Measurements from ENCODE around the gene PDE6A. TPM values are rescaled to one million over a fixed set of nuclear protein-coding genes. Genes with fewer than 3 reads are reported as not detected.

PDE6A gene
- total and polyA plus RNA-seq, 4 donors, result 0.06 TPM; not detected in 3

DNA sequence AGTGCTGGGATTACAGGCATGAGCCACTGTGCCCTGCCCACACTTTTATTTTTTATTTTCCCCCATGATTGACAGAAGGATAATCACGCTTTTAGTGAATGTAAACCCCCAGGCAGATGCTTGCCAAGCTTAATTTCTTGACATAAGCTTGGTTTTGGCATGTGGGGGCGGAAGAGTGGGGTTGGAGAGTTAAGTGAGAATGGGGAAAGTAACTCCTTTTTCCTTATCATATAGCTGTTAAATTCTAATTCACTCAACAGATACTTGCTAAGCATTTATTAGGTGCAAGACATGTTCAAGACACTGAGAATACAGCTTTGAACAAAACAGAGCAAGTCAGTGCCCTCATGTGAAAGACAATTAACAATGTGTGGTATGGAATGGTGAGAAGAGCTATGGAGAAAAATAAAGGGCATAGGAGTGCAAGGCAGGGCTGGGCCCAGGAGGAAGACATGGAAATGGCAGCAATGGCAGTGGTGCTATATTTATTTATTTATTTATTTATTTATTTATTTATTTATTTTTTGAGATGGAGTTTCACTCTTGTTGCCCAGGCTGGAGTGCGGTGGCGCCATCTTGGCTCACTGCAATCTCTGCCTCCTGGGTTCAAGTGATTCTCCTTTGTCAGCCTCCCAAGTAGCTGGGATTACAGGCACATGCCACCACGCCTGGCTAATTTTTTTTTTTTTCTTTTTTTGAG lies 18.2 kb upstream of the PDE6A start:
- Histone ChIP-seq H3K27me3 (ENCODE audit: control insufficient read depth in 4 of 4, insufficient read depth in 4 of 4, low read length in 3 of 4) (no peaks in the 10 kb centered on the region), H3K9ac (ENCODE audit: low read depth in 1 of 2, low read length in 2 of 2) (no peak overlapping the region), H3K36me3 (ENCODE audit: control insufficient read depth in 4 of 4, insufficient read depth in 3 of 4, low read depth in 1 of 4, low read length in 3 of 4) (no peaks in the 10 kb centered on the region), H3K4me3 (ENCODE audit: low read depth in 1 of 3, low read length in 3 of 3) (no peak overlapping the region), H3K27ac (ENCODE audit: low read depth in 1 of 2, low read length in 2 of 2) (no peak overlapping the region), H3K4me1 (ENCODE audit: control insufficient read depth in 4 of 4, insufficient read depth in 4 of 4, low read length in 3 of 4) (peaks cover 0 to 11% (median 6%) of the 10 kb centered on the region in 4 donors), H3K9me3 (ENCODE audit: control insufficient read depth in 4 of 4, low read length in 3 of 4) (no peaks in the 10 kb centered on the region)
- TF ChIP-seq RAD21 (IDR thresholded peaks at IDR 0.05) (no peak), HNF4G (IDR thresholded peaks at IDR 0.05) (no peak), GABPA (IDR thresholded peaks at IDR 0.05 in 1 of 2, conservative IDR thresholded peaks at IDR 0.05 in 1 of 2) (no peak), FOXA1 (IDR thresholded peaks at IDR 0.05) (no peak), FOXA2 (IDR thresholded peaks at IDR 0.05) (no peak), TAF1 (conservative IDR thresholded peaks at IDR 0.05) (no peak), JUND (IDR thresholded peaks at IDR 0.05) (no peak), NR2F2 (IDR thresholded peaks at IDR 0.05) (no peak), SP1 (IDR thresholded peaks at IDR 0.05) (no peak)
- TF ChIP-seq, protein P1, sequence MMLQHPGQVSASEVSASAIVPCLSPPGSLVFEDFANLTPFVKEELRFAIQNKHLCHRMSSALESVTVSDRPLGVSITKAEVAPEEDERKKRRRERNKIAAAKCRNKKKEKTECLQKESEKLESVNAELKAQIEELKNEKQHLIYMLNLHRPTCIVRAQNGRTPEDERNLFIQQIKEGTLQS (IDR thresholded peaks at IDR 0.05), result no peak
- TF ChIP-seq, protein P2, sequence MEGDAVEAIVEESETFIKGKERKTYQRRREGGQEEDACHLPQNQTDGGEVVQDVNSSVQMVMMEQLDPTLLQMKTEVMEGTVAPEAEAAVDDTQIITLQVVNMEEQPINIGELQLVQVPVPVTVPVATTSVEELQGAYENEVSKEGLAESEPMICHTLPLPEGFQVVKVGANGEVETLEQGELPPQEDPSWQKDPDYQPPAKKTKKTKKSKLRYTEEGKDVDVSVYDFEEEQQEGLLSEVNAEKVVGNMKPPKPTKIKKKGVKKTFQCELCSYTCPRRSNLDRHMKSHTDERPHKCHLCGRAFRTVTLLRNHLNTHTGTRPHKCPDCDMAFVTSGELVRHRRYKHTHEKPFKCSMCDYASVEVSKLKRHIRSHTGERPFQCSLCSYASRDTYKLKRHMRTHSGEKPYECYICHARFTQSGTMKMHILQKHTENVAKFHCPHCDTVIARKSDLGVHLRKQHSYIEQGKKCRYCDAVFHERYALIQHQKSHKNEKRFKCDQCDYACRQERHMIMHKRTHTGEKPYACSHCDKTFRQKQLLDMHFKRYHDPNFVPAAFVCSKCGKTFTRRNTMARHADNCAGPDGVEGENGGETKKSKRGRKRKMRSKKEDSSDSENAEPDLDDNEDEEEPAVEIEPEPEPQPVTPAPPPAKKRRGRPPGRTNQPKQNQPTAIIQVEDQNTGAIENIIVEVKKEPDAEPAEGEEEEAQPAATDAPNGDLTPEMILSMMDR (IDR thresholded peaks at IDR 0.05; ENCODE audit: low read depth, low read length, missing input control), result no peak
- DNase-seq (ENCODE audit: low spot score), result no peak
- WGBS, result 94% methylated on average over 5 of the region's 5 CpGs

DNA sequence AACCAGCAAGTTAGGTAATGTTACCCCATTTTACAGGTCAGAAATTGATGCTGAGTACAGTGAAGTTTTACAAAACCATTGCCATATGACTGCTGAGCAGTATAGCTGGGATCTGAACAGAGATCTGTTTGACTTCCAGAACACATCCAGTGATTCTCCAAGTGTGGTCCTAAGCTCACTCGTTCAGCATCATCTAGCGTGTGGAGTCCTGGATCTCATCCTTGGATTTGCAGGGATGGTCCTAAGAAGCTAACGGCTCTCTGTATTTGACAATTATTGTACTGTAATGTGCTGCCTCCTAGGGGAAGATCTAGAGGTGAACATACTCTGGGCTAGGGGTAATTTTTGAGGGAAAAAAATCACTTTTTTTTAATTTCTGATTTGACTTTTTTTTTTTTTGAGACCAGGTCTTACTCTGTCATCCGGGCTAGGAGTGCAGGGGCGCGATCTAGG lies 17.4 kb upstream of the PDE6A start:
- Histone ChIP-seq H3K27ac (ENCODE audit: low read depth in 1 of 2, low read length in 2 of 2) (no peak overlapping the region), H3K4me3 (ENCODE audit: low read depth in 1 of 3, low read length in 3 of 3) (no peak overlapping the region), H3K36me3 (ENCODE audit: control insufficient read depth in 4 of 4, insufficient read depth in 3 of 4, low read depth in 1 of 4, low read length in 3 of 4) (no peaks in the 10 kb centered on the region), H3K27me3 (ENCODE audit: control insufficient read depth in 4 of 4, insufficient read depth in 4 of 4, low read length in 3 of 4) (no peaks in the 10 kb centered on the region), H3K9me3 (ENCODE audit: control insufficient read depth in 4 of 4, low read length in 3 of 4) (no peaks in the 10 kb centered on the region), H3K9ac (ENCODE audit: low read depth in 1 of 2, low read length in 2 of 2) (no peak overlapping the region), H3K4me1 (ENCODE audit: control insufficient read depth in 4 of 4, insufficient read depth in 4 of 4, low read length in 3 of 4) (peaks cover 0 to 11% (median 6%) of the 10 kb centered on the region in 4 donors)
- WGBS, result 72% methylated on average over 6 of the region's 6 CpGs
- TF ChIP-seq, protein P3, sequence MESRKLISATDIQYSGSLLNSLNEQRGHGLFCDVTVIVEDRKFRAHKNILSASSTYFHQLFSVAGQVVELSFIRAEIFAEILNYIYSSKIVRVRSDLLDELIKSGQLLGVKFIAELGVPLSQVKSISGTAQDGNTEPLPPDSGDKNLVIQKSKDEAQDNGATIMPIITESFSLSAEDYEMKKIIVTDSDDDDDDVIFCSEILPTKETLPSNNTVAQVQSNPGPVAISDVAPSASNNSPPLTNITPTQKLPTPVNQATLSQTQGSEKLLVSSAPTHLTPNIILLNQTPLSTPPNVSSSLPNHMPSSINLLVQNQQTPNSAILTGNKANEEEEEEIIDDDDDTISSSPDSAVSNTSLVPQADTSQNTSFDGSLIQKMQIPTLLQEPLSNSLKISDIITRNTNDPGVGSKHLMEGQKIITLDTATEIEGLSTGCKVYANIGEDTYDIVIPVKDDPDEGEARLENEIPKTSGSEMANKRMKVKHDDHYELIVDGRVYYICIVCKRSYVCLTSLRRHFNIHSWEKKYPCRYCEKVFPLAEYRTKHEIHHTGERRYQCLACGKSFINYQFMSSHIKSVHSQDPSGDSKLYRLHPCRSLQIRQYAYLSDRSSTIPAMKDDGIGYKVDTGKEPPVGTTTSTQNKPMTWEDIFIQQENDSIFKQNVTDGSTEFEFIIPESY (IDR thresholded peaks at IDR 0.05), result no peak
- TF ChIP-seq FOXA1 (IDR thresholded peaks at IDR 0.05) (no peak), FOXA2 (IDR thresholded peaks at IDR 0.05) (no peak), RAD21 (IDR thresholded peaks at IDR 0.05) (peak; percentile 63 to 68), HNF4G (IDR thresholded peaks at IDR 0.05) (no peak), RXRA (IDR thresholded peaks at IDR 0.05) (no peak)
- TF ChIP-seq, protein P1 (IDR thresholded peaks at IDR 0.05), result no peak
- TF ChIP-seq, protein P4, sequence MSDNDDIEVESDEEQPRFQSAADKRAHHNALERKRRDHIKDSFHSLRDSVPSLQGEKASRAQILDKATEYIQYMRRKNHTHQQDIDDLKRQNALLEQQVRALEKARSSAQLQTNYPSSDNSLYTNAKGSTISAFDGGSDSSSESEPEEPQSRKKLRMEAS (IDR thresholded peaks at IDR 0.05), result no peak
- TF ChIP-seq, protein P2 (IDR thresholded peaks at IDR 0.05; ENCODE audit: low read depth, low read length, missing input control), result peak; percentile 37
- no peak for DNase-seq (ENCODE audit: low spot score)

All from liver (tissue), 9 donors.